ENCODE results near the gene AARS2.

AARS2 gene

DNA sequence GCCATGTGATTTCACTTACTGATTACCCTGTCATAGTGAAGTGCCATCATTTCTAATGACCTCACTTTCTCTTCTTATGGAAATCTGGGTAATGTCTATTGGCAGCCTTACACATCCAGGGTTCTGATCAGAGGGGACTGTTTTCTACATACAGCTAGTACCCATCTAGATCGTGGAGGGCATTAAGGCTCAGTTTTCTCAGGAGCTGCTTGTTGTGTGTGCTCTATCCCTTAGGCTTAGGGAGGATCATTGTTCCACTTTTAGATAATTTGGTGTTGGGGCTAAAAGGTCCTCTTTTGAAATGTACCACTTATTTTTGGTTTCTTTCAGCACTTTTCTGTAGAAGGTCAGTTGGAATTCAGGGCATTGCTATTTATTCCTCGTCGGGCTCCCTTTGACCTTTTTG, 62.4 kb downstream of the AARS2 start:
- H3K36me3 ChIP-seq, result peaks cover 40% of the 10 kb centered on the region
- no peak overlapping the region for H3K27ac ChIP-seq
- H3K27me3 ChIP-seq, result no peaks in the 10 kb centered on the region
- no peaks in the 10 kb centered on the region for H3K9me3 ChIP-seq
- no peak for TF ChIP-seq CTCF (IDR thresholded peaks at IDR 0.05)
- no peak overlapping the region for H3K4me3 ChIP-seq (ENCODE audit: low read depth in 1 of 2, low read length in 1 of 2)
- peaks cover 13 to 14% of the 10 kb centered on the region in 2 experiments for H3K4me1 ChIP-seq (ENCODE audit: control insufficient read depth in 1 of 2, insufficient read depth in 1 of 2, low read depth in 1 of 2, low read length in 1 of 2)

GRCh38 chr6:44250067-44250717, 63.0 kb downstream of the AARS2 start:
- Histone ChIP-seq H3K9me3 (no peaks in the 10 kb centered on the region), H3K27me3 (no peaks in the 10 kb centered on the region), H3K4me1 (ENCODE audit: control insufficient read depth in 1 of 2, insufficient read depth in 1 of 2, low read depth in 1 of 2, low read length in 1 of 2) (peaks cover 15 to 16% of the 10 kb centered on the region in 2 experiments), H3K27ac (no peak overlapping the region), H3K36me3 (peaks cover 39% of the 10 kb centered on the region), H3K4me3 (ENCODE audit: low read depth in 1 of 2, low read length in 1 of 2) (no peak overlapping the region)
- no peak for TF ChIP-seq CTCF (IDR thresholded peaks at IDR 0.05)

Measured in neutrophil (primary cell).